Measurements from ENCODE around the gene RAP1B. TPM values are rescaled to one million over a fixed set of nuclear protein-coding genes. Genes with fewer than 3 reads are reported as not detected.

Gene RAP1B
- total RNA-seq, 4 donors from 2014 or later = 114 to 181 (median 149) TPM

GRCh38 chr12:68589194-68589593 lies 21.5 kb upstream of the RAP1B start:
- no peak for DNase-seq (ENCODE audit: extremely low spot score)
- H3K36me3 ChIP-seq = no peaks in the 10 kb centered on the region
- H3K9me3 ChIP-seq = peaks cover 0 to 30% (median 24%) of the 10 kb centered on the region in 4 donors
- 90% methylated on average over 3 of the region's 3 CpGs for WGBS
- H3K27me3 ChIP-seq = no peaks in the 10 kb centered on the region
- TF ChIP-seq EP300 (IDR thresholded peaks at IDR 0.05) = no peak
- TF ChIP-seq, protein P1, sequence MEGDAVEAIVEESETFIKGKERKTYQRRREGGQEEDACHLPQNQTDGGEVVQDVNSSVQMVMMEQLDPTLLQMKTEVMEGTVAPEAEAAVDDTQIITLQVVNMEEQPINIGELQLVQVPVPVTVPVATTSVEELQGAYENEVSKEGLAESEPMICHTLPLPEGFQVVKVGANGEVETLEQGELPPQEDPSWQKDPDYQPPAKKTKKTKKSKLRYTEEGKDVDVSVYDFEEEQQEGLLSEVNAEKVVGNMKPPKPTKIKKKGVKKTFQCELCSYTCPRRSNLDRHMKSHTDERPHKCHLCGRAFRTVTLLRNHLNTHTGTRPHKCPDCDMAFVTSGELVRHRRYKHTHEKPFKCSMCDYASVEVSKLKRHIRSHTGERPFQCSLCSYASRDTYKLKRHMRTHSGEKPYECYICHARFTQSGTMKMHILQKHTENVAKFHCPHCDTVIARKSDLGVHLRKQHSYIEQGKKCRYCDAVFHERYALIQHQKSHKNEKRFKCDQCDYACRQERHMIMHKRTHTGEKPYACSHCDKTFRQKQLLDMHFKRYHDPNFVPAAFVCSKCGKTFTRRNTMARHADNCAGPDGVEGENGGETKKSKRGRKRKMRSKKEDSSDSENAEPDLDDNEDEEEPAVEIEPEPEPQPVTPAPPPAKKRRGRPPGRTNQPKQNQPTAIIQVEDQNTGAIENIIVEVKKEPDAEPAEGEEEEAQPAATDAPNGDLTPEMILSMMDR (IDR thresholded peaks at IDR 0.05) = no peak
- TF ChIP-seq POLR2A (IDR thresholded peaks at IDR 0.05; ENCODE audit: low read depth) = no peak
- no peaks in the 10 kb centered on the region for H3K4me1 ChIP-seq
- intact Hi-C loops (cut with DNase I) = no loop called here
- no peak overlapping the region for H3K27ac ChIP-seq (replicated peaks in 1 of 4)
- H3K4me3 ChIP-seq = no peak overlapping the region

- 71% methylated on average over 6 of the region's 6 CpGs for WGBS
- intact Hi-C loops (cut with DNase I) = no loop called here
- H3K9me3 ChIP-seq = peaks cover 0 to 30% (median 25%) of the 10 kb centered on the region in 4 donors
Observed at GRCh38 chr12:68591734-68592418, 18.8 kb upstream of the RAP1B start.

GRCh38 chr12:68595241-68595640 lies 15.5 kb upstream of the RAP1B start:
- no peak for TF ChIP-seq POLR2A (IDR thresholded peaks at IDR 0.05; ENCODE audit: low read depth)
- TF ChIP-seq POLR2AphosphoS5 (IDR thresholded peaks at IDR 0.05) = no peak
- TF ChIP-seq, protein P1 (IDR thresholded peaks at IDR 0.05) = no peak
- TF ChIP-seq EP300 (IDR thresholded peaks at IDR 0.05) = no peak
- H3K27me3 ChIP-seq = no peaks in the 10 kb centered on the region
- 94% methylated on average over 4 of the region's 4 CpGs for WGBS

More at GRCh38 chr12:68591734-68592418, 18.8 kb upstream of the RAP1B start:
- DNase-seq (ENCODE audit: extremely low spot score) = no peak
- no peaks in the 10 kb centered on the region for H3K36me3 ChIP-seq
- no peaks in the 10 kb centered on the region for H3K27me3 ChIP-seq
- TF ChIP-seq EP300 (IDR thresholded peaks at IDR 0.05) (no peak), POLR2AphosphoS5 (IDR thresholded peaks at IDR 0.05) (no peak), POLR2A (IDR thresholded peaks at IDR 0.05; ENCODE audit: low read depth) (no peak)
- TF ChIP-seq, protein P1 (IDR thresholded peaks at IDR 0.05) = no peak
- no peak overlapping the region for H3K27ac ChIP-seq (replicated peaks in 1 of 4)
- H3K4me3 ChIP-seq = no peak overlapping the region
- H3K4me1 ChIP-seq = no peaks in the 10 kb centered on the region

DNA sequence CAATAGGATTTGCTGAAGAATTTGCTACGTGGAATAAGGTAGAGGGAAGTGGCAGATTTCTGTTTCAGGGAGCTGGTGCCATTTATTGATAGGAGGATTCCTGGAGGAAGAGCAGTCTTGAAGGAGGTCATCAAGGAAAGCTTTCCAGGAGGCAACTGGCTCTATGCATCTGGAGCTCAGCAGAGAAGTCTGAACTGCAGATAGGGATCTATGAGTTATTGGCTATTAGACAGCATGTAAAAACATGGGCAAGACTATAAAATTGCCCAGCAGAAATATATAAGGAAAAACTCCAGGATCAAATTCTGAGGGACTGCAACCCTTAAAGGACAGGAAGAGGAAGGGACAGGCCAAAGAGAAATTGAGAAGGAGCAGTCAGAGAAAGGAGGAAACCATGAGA lies 8.9 kb upstream of the RAP1B start:
- no peaks in the 10 kb centered on the region for H3K27me3 ChIP-seq
- no peak overlapping the region for H3K27ac ChIP-seq (replicated peaks in 1 of 4)
- H3K4me1 ChIP-seq = no peaks in the 10 kb centered on the region
- H3K36me3 ChIP-seq = no peaks in the 10 kb centered on the region
- WGBS = 71% methylated on average over 1 of the region's 1 CpG
- DNase-seq (ENCODE audit: extremely low spot score) = no peak
- no peaks in the 10 kb centered on the region for H3K9me3 ChIP-seq
- intact Hi-C loops (cut with DNase I) = no loop called here
- TF ChIP-seq, protein P1 (IDR thresholded peaks at IDR 0.05) = no peak
- H3K4me3 ChIP-seq = no peak overlapping the region

More at GRCh38 chr12:68595241-68595640, 15.5 kb upstream of the RAP1B start:
- no peak for DNase-seq (ENCODE audit: extremely low spot score)
- intact Hi-C loops (cut with DNase I) = no loop called here
- Histone ChIP-seq H3K9me3 (peaks cover 0 to 15% (median 10%) of the 10 kb centered on the region in 4 donors), H3K27ac (replicated peaks in 1 of 4) (no peak overlapping the region), H3K36me3 (no peaks in the 10 kb centered on the region), H3K4me1 (no peaks in the 10 kb centered on the region), H3K4me3 (no peak overlapping the region)

- 93% methylated on average over 6 of the region's 6 CpGs for WGBS
- Histone ChIP-seq H3K36me3 (no peaks in the 10 kb centered on the region), H3K27me3 (no peaks in the 10 kb centered on the region), H3K9me3 (no peaks in the 10 kb centered on the region), H3K4me3 (no peak overlapping the region), H3K27ac (replicated peaks in 1 of 4) (no peak overlapping the region), H3K4me1 (no peaks in the 10 kb centered on the region)
- TF ChIP-seq POLR2A (IDR thresholded peaks at IDR 0.05; ENCODE audit: low read depth) = no peak
- TF ChIP-seq, protein P1 (IDR thresholded peaks at IDR 0.05) = no peak
- no peak for DNase-seq (ENCODE audit: extremely low spot score)
- intact Hi-C loops (cut with DNase I) = no loop called here
Observed at GRCh38 chr12:68602720-68603119, 8.0 kb upstream of the RAP1B start.

All from esophagus muscularis mucosa (tissue), 4 donors.